ENCODE results near the gene TFR2.

Gene TFR2

GRCh38 chr7:100606313-100606712 is 35.0 kb downstream of the TFR2 start:
- H3K4me3 ChIP-seq = no peak overlapping the region
- TF ChIP-seq CTCF (IDR thresholded peaks at IDR 0.05) = no peak
- H3K27ac ChIP-seq = no peak overlapping the region
- no peak for DNase-seq (ENCODE audit: low spot score)

- DNase-seq (ENCODE audit: low spot score) = no peak
- TF ChIP-seq CTCF (IDR thresholded peaks at IDR 0.05) = no peak
- H3K27ac ChIP-seq = peak overlapping the region; percentile 57 to 89
- H3K4me3 ChIP-seq = peak overlapping the region; percentile 79
These were observed 36.1 kb downstream of the TFR2 start for GRCh38 chr7:100604976-100605911.

GRCh38 chr7:100604028-100604975 is 37.0 kb downstream of the TFR2 start:
- no peak for TF ChIP-seq CTCF (IDR thresholded peaks at IDR 0.05)
- peak; percentile 87 for DNase-seq (ENCODE audit: low spot score)

GRCh38 chr7:100603726-100604027 is 37.7 kb downstream of the TFR2 start:
- DNase-seq (ENCODE audit: low spot score) = no peak
- Histone ChIP-seq H3K4me3 (peak overlapping the region; percentile 79), H3K27ac (peak overlapping the region; percentile 57 to 89)
- no peak for TF ChIP-seq CTCF (IDR thresholded peaks at IDR 0.05)

More at GRCh38 chr7:100604028-100604975, 37.0 kb downstream of the TFR2 start:
- H3K4me3 ChIP-seq = peak overlapping the region; percentile 79
- peak overlapping the region; percentile 57 to 89 for H3K27ac ChIP-seq

- H3K4me3 ChIP-seq = peak overlapping the region; percentile 79
- DNase-seq (ENCODE audit: low spot score) = peak; percentile 87
- H3K27ac ChIP-seq = peak overlapping the region; percentile 57 to 89
- no peak for TF ChIP-seq CTCF (IDR thresholded peaks at IDR 0.05)
These were observed 38.2 kb downstream of the TFR2 start for GRCh38 chr7:100602889-100603725.

GRCh38 chr7:100600730-100601038 is 40.7 kb downstream of the TFR2 start:
- no peak overlapping the region for H3K27ac ChIP-seq
- TF ChIP-seq CTCF (IDR thresholded peaks at IDR 0.05) = no peak
- DNase-seq (ENCODE audit: low spot score) = no peak
- H3K4me3 ChIP-seq = no peak overlapping the region
